Activated CD8-positive, alpha-beta memory T cell treated with anti-CD3 and anti-CD28 coated beads, Interleukin-2, amount 50 U/mL, for 24 hours (primary cell): Measurements from ENCODE around the gene MAPK6.
"Not testable (repeated sequence)": the region's sequence is repeated elsewhere in the genome, so short reads cannot be mapped to it uniquely, and the experiment has no call there.

ENCODE experiments used
- DNase-seq: peaks from one replicate; pipeline ENCODE4 v3.0.0-alpha.2; 2020; ENCODE audit errors: extremely low read depth

Gene MAPK6

DNA sequence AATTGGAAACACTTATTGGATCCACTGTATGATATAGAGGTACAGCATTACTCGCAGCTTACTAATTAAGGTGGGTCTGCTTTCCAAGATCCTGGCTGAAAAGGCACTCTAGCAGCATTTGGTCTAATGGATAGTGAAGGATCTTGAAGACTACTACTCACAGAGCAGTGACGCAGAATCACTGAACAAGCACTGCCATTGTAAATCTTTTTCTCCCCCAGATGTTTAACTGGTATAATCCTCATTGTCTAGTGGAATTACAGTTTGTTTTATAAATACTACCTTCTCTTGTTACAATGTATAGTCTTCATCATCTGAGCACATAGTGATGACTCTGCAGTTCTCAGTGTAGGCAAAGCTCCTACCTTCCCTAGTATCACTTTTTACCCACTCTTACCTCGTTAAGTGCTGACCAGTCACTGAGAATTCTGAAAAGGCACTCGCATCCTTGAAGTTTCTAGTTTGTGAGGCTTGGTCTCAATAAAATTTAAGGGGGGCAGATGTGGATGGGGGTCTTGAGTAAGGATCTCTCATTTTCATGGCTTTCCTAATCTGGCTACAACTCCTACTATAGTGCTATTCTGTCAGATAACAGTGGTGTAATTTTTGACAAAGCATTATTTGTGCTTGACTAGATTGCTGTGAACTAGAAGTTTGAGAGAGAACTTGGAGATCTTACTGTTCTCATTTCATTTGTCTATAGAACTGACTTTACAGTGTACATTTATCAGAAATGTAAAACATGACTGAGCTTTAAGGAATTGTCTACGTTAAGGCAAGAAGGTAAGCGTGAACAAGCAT, 23.2 kb downstream of the MAPK6 start:
- no peak for DNase-seq

- not testable (repeated sequence) for DNase-seq
Observed at GRCh38 chr15:52045795-52046298, 26.8 kb downstream of the MAPK6 start.

DNA sequence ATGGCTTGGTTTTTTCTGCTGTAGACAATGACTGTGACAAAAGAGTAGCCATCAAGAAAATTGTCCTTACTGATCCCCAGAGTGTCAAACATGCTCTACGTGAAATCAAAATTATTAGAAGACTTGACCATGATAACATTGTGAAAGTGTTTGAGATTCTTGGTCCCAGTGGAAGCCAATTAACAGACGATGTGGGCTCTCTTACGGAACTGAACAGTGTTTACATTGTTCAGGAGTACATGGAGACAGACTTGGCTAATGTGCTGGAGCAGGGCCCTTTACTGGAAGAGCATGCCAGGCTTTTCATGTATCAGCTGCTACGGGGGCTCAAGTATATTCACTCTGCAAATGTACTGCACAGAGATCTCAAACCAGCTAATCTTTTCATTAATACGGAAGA, 27.5 kb downstream of the MAPK6 start:
- not testable (repeated sequence) for DNase-seq

DNA sequence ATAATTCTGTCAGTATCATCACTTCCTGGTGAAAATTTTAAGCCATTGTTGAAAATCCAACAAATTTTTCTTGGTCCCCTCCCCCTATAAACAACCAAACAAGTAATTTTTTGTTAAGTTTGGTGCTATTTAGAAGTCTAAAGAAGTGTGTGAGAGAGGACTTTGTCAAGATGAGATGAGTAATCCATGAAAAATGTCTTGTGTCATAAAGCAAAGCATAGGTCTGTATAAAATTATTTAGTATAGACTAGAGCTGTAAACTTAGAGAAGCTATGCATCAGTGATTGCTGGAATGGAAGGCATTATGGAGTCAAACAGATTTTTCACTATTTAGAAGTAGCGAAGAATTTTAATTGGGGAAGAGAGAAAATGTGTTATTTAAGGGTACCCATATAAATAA, 31.4 kb downstream of the MAPK6 start:
- no peak for DNase-seq

DNA sequence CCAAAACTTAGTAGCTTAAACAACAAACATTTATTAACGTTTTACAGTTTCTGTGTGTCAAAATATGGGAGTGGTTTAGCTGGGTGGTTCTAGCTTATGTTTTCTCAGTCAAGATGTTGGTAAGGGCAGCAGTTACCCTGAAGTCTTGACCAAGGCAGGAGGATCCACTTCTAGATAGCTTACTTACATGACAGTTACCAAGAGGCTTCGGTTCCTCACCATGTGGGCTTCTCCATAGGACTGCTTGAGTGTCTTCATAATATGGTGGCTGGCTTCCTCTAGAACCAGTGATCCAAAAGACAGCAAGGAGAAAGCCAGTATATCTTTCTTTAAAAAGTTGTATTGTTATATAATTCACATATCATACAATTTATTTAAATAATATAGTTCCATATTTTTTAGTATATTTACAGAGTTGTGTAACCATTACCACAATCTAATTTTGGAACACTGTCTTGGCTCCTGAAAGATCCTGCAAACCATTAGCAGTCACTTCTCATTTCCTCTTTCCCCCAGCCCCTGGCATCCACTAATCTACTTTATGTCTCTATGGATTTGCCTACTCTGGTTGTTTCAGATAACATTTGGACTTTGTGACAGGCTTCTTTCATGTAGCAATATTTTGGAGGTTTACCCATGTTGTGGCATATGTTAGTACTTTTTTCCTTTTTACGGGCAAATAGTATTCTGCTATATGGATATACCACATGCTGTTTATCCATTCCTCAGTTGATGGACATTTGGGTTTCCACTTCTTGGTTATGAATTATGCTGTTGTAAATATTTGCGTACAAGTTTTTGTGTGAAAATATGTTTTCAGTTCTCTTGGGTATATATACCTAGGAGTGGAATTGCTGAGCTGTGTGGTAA, 33.3 kb downstream of the MAPK6 start:
- DNase-seq, result no peak

DNA sequence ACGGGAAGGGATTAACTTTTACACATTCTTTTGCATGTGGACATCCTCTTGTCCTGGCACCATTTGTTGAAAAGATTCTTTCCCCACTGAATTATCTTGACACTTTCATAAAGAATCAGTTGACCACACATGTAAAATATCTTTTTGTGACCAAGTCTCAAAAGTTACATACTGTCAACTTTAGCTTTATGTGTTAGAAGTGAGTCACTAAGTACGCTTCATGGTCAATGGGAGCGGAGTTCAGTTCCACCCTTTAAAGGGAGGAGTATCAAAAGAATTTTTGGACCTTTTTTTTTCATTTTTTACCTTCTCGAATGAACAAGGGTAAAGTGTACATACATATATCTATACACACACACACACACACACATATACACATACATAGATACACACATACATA, 35.4 kb downstream of the MAPK6 start:
- no peak for DNase-seq

GRCh38 chr15:52054858-52055257, 35.8 kb downstream of the MAPK6 start:
- not testable (repeated sequence) for DNase-seq

DNA sequence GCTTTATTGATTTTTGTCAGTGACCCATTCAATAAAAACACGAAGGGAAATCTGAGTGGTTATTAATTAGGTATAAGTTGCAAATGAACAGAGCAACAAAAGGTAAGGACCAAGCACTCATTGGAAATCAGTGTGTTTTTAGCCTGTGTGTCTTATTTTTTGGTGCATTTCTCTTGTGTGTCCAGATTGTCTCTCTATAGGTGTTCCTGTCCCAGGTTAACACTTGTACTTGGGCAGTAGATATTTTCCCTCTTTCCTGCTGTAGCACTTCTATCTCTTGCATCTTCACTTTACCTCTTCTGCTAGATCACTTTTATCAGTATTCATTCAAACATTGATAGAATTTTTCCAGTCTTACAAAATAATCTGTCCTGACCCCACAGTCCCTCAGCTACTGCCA, 37.0 kb downstream of the MAPK6 start:
- no peak for DNase-seq

DNA sequence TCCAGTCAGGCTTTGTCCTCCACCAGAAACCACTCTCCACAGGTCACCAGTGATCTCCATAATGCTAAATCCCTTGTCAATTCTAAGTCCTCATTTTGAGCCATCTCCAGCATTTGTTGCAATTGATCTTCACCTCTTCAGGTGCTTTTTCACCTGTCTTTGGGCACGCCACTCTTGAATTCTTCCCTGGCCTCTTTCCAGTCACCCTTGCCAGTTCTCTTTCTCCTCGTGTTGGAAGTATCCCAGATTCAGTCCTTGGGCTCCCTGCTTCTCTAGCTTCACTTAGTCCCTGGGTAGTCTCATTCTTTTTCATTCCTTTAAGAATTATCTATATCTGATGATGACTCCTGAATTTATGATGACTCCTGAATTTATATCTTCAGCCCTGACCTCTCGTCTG, 37.5 kb downstream of the MAPK6 start:
- DNase-seq, result no peak

- DNase-seq, result no peak
Observed at GRCh38 chr15:52057996-52058395, 39.0 kb downstream of the MAPK6 start.

GRCh38 chr15:52060501-52060900, 41.5 kb downstream of the MAPK6 start:
- no peak for DNase-seq

DNA sequence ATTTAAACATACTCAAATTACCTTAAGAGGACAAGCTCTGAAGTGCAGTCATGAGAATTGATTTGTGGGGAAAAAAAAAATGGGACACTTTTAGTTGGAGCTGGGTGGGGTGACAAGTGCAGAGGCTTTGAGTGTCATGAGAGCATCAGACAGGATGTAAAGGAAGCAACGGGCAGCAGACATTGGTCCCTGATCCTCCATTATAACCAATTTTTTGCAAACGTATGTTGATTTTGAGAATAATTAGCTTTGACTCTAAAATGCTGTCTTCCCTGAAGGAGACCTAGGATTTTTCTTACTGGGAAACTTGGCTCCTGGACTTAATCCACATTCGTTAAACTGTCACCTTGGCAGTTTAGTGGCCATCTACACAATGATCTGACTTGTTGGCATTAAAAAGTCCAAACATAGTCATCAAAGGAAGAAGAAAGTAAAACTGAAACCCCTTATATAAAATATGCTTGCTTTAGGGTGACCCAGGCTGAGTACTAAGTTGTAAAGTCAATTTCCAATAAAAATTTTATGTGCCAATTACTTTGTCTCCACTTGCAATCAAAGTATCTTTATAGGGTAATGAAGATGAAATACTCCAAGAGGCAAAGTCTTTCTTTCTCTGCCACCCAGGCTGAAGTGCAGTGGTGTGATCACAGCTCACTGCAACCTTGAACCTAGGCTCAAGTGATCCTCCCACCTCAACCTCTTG, 48.0 kb downstream of the MAPK6 start:
- no peak for DNase-seq

- no peak for DNase-seq
Observed at GRCh38 chr15:52067545-52067926, 48.5 kb downstream of the MAPK6 start.

- DNase-seq, result no peak
Observed at GRCh38 chr15:52068004-52068615, 49.1 kb downstream of the MAPK6 start.

DNA sequence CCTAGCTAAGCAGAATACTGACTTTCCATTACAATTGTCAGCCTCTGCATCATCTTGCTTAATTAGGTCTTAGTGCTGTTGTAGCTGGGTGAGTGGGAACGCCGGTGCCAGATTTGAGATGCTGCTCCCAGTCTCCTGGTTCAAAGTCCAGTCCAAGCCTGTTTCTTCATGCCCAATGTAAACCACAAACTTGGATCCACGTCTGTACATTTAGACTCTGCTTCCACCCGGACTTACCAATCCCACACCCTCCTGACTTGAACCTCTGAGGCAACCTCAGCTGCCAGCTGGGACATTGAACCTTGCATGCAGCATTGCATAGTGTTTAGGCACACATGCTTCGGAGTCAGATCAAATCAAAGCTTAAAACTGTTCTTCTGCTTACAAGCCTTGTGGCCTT, 50.5 kb downstream of the MAPK6 start:
- DNase-seq, result no peak

DNA sequence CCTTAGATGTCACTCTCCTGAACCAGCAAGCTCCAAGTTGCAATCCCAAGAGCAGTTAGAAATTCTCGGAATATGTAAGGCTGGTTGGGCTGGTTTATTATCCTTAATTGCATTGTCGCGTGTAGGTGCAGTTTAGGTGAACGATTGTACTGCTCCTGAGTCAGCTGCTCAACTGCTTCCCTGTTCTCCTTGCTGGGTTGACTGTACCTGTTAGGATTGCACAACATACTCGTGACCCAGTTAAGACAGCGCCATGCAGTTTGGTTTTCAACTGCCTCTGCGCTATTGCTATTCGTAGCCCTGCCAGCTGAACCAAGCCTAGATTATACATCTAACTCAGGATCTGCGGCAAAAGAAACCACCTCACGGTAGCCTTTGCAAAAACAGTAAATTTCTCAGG, 52.6 kb downstream of the MAPK6 start:
- no peak for DNase-seq

DNA sequence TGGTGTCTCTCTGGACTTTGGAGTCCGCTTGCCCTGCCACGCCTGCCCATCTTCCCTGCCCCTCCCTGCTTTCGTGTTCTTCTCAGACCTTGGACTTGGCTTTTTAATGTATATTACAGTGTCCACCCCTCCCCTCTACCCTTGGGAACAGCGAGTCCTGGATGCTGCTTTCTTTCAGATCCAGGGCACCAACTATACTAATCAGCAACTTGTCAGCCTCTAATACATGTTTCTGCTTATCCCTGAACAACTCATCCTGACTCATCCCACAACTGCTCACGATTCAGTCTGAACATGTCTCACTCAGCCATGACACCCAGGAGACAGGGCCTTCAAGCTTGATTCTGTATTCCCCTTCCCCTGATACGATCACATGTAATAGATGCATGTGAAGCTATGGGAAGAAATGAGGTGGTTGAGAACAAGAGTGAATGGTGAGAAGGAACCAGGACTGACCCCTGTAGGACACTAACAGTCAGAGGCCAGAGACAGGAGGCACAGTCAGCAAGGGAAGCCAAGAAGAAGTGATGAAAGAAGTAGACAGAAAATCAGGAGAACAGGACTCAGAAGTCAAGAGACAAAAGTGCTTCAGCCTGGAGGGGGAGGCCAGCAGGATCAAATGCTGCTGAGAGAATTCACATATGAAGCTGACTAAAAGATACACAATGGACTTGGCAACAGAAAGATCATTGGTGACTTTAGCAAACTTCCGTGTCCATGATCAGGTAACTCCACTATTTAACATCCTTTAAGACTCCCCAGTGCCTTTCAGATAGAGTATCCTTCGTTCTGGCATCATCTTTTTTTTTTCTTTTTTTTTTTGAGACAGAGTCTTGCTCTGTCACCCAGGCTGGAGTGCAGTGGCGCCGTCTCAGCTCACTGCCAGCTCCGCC, 58.1 kb downstream of the MAPK6 start:
- no peak for DNase-seq

DNA sequence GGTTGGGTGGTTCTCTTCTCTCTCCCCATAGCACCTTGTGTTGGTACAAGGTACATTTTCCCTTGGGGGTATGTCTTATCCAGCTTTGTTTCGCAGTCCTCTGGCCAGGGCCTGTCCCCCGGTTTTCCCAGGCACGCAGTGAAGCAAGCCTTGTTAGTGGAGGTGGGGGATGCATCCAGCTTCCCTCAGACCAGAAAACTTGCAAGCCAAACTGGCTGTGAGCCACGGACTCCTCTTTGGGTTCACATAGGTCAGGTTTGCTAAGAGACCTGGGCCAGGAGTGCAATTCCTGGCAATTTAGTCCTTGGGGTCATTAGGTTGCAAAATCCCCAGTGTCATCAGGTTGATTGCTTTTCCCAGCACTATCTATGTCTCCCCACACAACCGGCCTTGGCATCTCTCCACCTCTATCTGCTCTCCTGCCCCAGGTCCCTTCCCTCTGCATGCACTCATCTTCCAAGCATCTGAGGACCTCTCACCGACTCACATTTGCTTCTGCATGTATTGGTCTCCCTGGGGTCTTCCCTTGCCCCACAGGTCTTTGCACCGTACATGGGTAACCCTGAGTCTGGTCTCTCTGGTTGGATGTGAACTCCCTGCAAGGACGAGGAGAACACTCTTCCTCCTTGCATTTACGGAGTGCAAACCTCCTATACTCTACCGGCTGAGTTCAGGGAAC, 59.3 kb downstream of the MAPK6 start:
- DNase-seq, result no peak

DNA sequence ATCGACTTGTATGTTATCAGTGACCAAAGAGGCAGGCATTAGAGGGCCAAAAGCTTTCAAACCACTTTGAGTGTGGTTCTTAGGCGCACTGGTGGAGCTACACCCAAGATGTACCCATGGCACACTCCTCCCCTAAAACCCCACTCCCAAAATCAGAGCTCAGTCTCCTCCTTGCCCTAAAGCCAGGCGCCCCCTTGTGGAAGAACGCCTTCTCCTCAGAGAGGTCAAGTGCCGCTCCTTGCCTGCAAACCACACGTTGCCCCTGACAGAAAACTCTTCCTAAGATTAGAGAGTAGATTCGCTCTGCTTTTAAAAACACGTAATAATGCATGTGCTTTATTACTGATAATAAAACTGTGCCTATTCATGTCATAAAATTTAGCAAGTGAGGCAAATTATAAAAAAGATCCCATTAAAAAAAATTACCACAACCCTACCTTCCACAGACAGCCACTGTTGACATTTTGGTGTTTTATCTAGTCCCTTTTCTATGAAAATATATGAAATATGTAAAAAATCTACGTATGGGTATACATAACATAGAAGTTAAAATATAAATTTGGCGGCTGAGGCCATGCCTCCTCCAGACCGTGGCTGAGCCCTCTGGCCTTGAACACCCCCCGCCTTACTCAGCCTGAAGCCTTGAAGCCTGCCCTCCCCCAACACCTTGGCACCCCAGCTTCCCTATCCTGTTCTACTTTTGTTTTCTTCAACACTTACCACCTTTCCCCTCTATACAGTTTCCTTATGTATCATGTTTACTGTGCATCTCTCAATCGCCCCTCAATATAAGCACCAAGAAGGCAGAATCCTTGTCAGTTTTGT, 60.1 kb downstream of the MAPK6 start:
- DNase-seq, result peak; percentile 65
